K562 (cell line): ENCODE measurements around the gene ADD2. TPM values are rescaled to one million over a fixed set of nuclear protein-coding genes. Genes with fewer than 3 reads are reported as not detected.

ENCODE experiments used
- ATAC-seq: fragments of 200-7000 bp; cut with Tn5 transposase; 3 replicates; pipeline ENCODE4 v1.9.1; 2020; ENCODE audit warnings: moderate library complexity
- BruUV-seq: library from RNA; stranded (reverse); fragments of 400-500 nt; replicated peaks from 2 replicates; lab custom pipeline; 2021; lab: Mats Ljungman, UMichigan
- CTCF ChIA-PET: fragments of 300-600 bp; formaldehyde crosslinking; extraction: SDS; loops from one replicate; lab custom pipeline; 2021; ENCODE audit warnings: low intra/inter-chr PET ratio; lab: Yijun Ruan, JAX
- POLR2A ChIA-PET: fragments of 300-600, 350-650 bp; sonication (Branson Sonifier 250); formaldehyde crosslinking; extraction: SDS; loops from one replicate; lab custom pipeline; 2021; ENCODE audit warnings: antibody characterized with exemption, inconsistent platforms; lab: Yijun Ruan, JAX
- DNase-seq, 4 experiments: peaks; one replicate each; pipeline versions ENCODE4 v3.0.0 to v3.0.0-alpha.2; 2011 to 2018; ENCODE audit warnings: low spot score in 3 of 4, mixed read lengths in 3 of 4; ENCODE audit errors: extremely low read depth in 1 of 4
- FAIRE-seq: peaks from 2 replicates; lab custom pipeline; 2011; peaks lifted over from hg19 to GRCh38; lab: Jason Lieb, UNC
- H2AFZ ChIP-seq: 2 replicates; pipeline ENCODE4 v1.6.0; 2011; ENCODE audit warnings: low read depth, low read length, control low read depth, inconsistent platforms
- H3K27ac ChIP-seq: fragments of 200-600 bp; 3 replicates; pipeline ENCODE4 v1.8.0; 2011; ENCODE audit warnings: low read depth, mild to moderate bottlenecking, control low read depth, inconsistent platforms, low read length, moderate library complexity, mixed read lengths; ENCODE audit errors: extremely low read depth
- H3K27me3 ChIP-seq, 2 experiments: fragments of 300-600 bp in 1 of 2; 2 replicates in 1 of 2; 3 replicates in 1 of 2; pipeline versions ENCODE4 v1.6.0 to v1.8.0; 2011; ENCODE audit warnings: inconsistent platforms in 2 of 2, low read length in 2 of 2, mild to moderate bottlenecking in 1 of 2, mixed read lengths in 1 of 2, moderate library complexity in 1 of 2; ENCODE audit not compliant: control insufficient read depth in 2 of 2, insufficient read depth in 2 of 2
- H3K36me3 ChIP-seq: fragments of 300-600 bp; 3 replicates; pipeline ENCODE4 v1.8.0; 2011; ENCODE audit warnings: mild to moderate bottlenecking, low read length, inconsistent platforms; ENCODE audit not compliant: control insufficient read depth, insufficient read depth
- H3K4me1 ChIP-seq, 2 experiments: fragments of 200-600 bp in 1 of 2; replicated peaks in 1 of 2; 2 replicates in 1 of 2; 3 replicates in 1 of 2; pipeline versions ENCODE4 v1.5.1 to v1.8.0; 2011; ENCODE audit warnings: inconsistent platforms in 2 of 2, low read length in 2 of 2, mild to moderate bottlenecking in 1 of 2, mixed read lengths in 1 of 2, moderate library complexity in 1 of 2; ENCODE audit not compliant: control insufficient read depth in 2 of 2, insufficient read depth in 2 of 2
- H3K4me2 ChIP-seq: 2 replicates; pipeline ENCODE4 v1.6.1; 2011; ENCODE audit warnings: low read length, control low read depth, inconsistent platforms, mixed read lengths; ENCODE audit not compliant: insufficient read depth
- H3K4me3 ChIP-seq: fragments of 200-600 bp; sonication (generic), shearing (Covaris generic); 2 replicates; pipeline ENCODE4 v1.5.1; 2016; ENCODE audit warnings: control low read depth, inconsistent platforms
- H3K79me2 ChIP-seq: fragments of 200-600 bp; 3 replicates; pipeline ENCODE4 v1.8.0; 2011; ENCODE audit warnings: low read length, inconsistent platforms; ENCODE audit not compliant: control insufficient read depth, insufficient read depth
- H3K9ac ChIP-seq, 2 experiments: 2 replicates each; pipeline versions ENCODE4 v1.6.0 to v1.6.1; 2011; ENCODE audit warnings: low read depth in 2 of 2, low read length in 2 of 2, control low read depth in 1 of 2, inconsistent platforms in 1 of 2, mild to moderate bottlenecking in 1 of 2, mixed read lengths in 1 of 2; ENCODE audit not compliant: insufficient read depth in 1 of 2
- H3K9me1 ChIP-seq: one replicate; pipeline ENCODE4 v1.6.0; 2011; ENCODE audit warnings: inconsistent platforms, mild to moderate bottlenecking, low read length, moderate library complexity; ENCODE audit not compliant: control insufficient read depth, insufficient read depth
- H3K9me3 ChIP-seq: replicated peaks from 2 replicates; pipeline ENCODE4 v1.5.1; 2011; ENCODE audit warnings: low read depth, low read length, inconsistent platforms; ENCODE audit not compliant: control insufficient read depth, insufficient read depth
- H4K20me1 ChIP-seq: replicated peaks from 2 replicates; pipeline ENCODE4 v1.6.1; 2011; ENCODE audit warnings: low read length, inconsistent platforms, mixed read lengths; ENCODE audit not compliant: control insufficient read depth, insufficient read depth
- BCOR ChIP-seq: fragments of 450-650 bp; IDR thresholded peaks from 2 replicates; pipeline ENCODE4 v1.6.1; 2016
- CREB1 ChIP-seq, 2 experiments: sonication (generic) in 1 of 2; formaldehyde crosslinking in 1 of 2; IDR thresholded peaks; 2 replicates each; pipeline versions ENCODE4 v1.6.1 to v1.8.0; 2012 to 2022; ENCODE audit warnings: inconsistent platforms in 1 of 2, mild to moderate bottlenecking in 1 of 2, missing genetic modification reagents in 1 of 2, moderate library complexity in 1 of 2
- FOXA3 ChIP-seq, 2 experiments: fragments of 450-650 bp in 1 of 2; sonication (generic) in 1 of 2; formaldehyde crosslinking; IDR thresholded peaks in 1 of 2; conservative IDR thresholded peaks in 1 of 2; 2 replicates each; pipeline versions ENCODE4 v1.4.0 to v1.8.0; 2020 to 2022; ENCODE audit warnings: mild to moderate bottlenecking in 2 of 2, missing genetic modification reagents in 1 of 2
- HOXB6 ChIP-seq: fragments of 250-450 bp; sonication (Bioruptor Pico); IDR thresholded peaks from 2 replicates; pipeline ENCODE4 v1.5.1; 2022; ENCODE audit warnings: mild to moderate bottlenecking, borderline replicate concordance
- MED1 ChIP-seq: sonication (generic); formaldehyde crosslinking; IDR thresholded peaks from 2 replicates; pipeline ENCODE4 v1.8.1; 2023; ENCODE audit warnings: missing genetic modification reagents, borderline replicate concordance
- NFXL1 ChIP-seq: fragments of 450-650 bp; formaldehyde crosslinking; IDR thresholded peaks from 2 replicates; pipeline ENCODE4 v1.4.0; 2021; ENCODE audit warnings: mild to moderate bottlenecking
- ZNF79 ChIP-seq: fragments of 250-450 bp; sonication (Bioruptor Pico); IDR thresholded peaks from 2 replicates; pipeline ENCODE4 v1.4.0; 2020; ENCODE audit warnings: low read depth, mild to moderate bottlenecking, moderate library complexity
- WGBS: fragments of 100-300 bp; shearing (Covaris generic); methylation state at CpG from one replicate; pipeline ENCODE4 v1.1.6; 2016; ENCODE audit warnings: low coverage, mixed read lengths; ENCODE audit not compliant: insufficient coverage; ENCODE audit errors: missing lambda C conversion rate; 5-methylcytosine and 5-hydroxymethylcytosine counted together
- in situ Hi-C: fragments of 300-500 bp; cut with MboI; formaldehyde crosslinking; loops from 4 replicates; pipeline ENCODE4 v1.15.0; 2018; ENCODE audit warnings: inconsistent platforms, mixed read lengths
- intact Hi-C: fragments of 100-400 bp; cut with micrococcal nuclease; formaldehyde crosslinking; loops from 2 replicates; pipeline ENCODE4 v1.14.2; 2022
- polyA plus RNA-seq, 8 experiments: library from polyadenylated mRNA; depleted of rRNA in 4 of 8; stranded (reverse) in 5 of 8; unstranded in 3 of 8; fragments of >200 nt; fragmentation: Nextera tagmentation in 2 of 8; fragmentation: Illumina TruSeq in 1 of 8; extraction: Ambion mirVana in 2 of 8; extraction: Trizol in 1 of 8; gene quantifications; 2 replicates each; pipeline versions ENCODE4 v1.2.1 to v1.2.3, GENCODE V29; 2011 to 2014; ENCODE audit warnings: inconsistent platforms in 1 of 8, missing spikeins in 1 of 8
- total RNA-seq, 7 experiments: library from RNA; depleted of rRNA in 6 of 7; stranded (reverse); fragments of >200 nt in 6 of 7; fragmentation: Illumina TruSeq in 2 of 7; extraction: Trizol in 2 of 7; gene quantifications; 2 replicates each; pipeline versions ENCODE4 v1.2.1 to v1.2.3, GENCODE V29; 2011 to 2021; ENCODE audit warnings: low replicate concordance in 1 of 7
- TF ChIP-seq, protein P1 (sequence below): fragments of 250-450 bp; sonication (Bioruptor Pico); IDR thresholded peaks from 2 replicates; pipeline ENCODE4 v1.8.0; 2022; ENCODE audit warnings: inconsistent platforms
- TF ChIP-seq, protein P2 (sequence below): fragments of 450-650 bp; formaldehyde crosslinking; IDR thresholded peaks from 2 replicates; pipeline ENCODE4 v1.4.0; 2022; ENCODE audit warnings: missing genetic modification characterization
- TF ChIP-seq, protein P3 (sequence below): fragments of 250-450 bp; sonication (Bioruptor Pico); IDR thresholded peaks from 2 replicates; pipeline ENCODE4 v1.4.0; 2020; ENCODE audit warnings: mild to moderate bottlenecking, moderate library complexity
- TF ChIP-seq, protein P4 (sequence below): sonication (generic); formaldehyde crosslinking; IDR thresholded peaks from 2 replicates; pipeline ENCODE4 v1.8.0; 2022; ENCODE audit warnings: missing genetic modification reagents, mild to moderate bottlenecking, borderline replicate concordance

The ADD2 gene
- total and polyA plus RNA-seq, 9 of the 15 experiments (the other 6 are each of a cell fraction or from before 2014, with no cell fraction given) = 3.5 to 63.0 (median 36.2) TPM

GRCh38 chr2:70657246-70657645 is 110.8 kb downstream of the ADD2 start:
- Histone ChIP-seq H3K9ac (no peak overlapping the region), H3K79me2 (no peaks in the 10 kb centered on the region), H3K4me2 (no peak overlapping the region), H3K9me3 (no peaks in the 10 kb centered on the region), H3K4me1 (no peaks in the 10 kb centered on the region; a peak in 1 of 5 replicates), H3K27ac (no peak overlapping the region), H3K27me3 (no peaks in the 10 kb centered on the region; a peak in 1 of 5 replicates), H2AFZ (no peak overlapping the region), H4K20me1 (no peaks in the 10 kb centered on the region), H3K36me3 (peaks cover 7% of the 10 kb centered on the region; the same call in 1 of the 3 replicates), H3K4me3 (no peak overlapping the region), H3K9me1 (no peaks in the 10 kb centered on the region)
- TF ChIP-seq, protein P1, sequence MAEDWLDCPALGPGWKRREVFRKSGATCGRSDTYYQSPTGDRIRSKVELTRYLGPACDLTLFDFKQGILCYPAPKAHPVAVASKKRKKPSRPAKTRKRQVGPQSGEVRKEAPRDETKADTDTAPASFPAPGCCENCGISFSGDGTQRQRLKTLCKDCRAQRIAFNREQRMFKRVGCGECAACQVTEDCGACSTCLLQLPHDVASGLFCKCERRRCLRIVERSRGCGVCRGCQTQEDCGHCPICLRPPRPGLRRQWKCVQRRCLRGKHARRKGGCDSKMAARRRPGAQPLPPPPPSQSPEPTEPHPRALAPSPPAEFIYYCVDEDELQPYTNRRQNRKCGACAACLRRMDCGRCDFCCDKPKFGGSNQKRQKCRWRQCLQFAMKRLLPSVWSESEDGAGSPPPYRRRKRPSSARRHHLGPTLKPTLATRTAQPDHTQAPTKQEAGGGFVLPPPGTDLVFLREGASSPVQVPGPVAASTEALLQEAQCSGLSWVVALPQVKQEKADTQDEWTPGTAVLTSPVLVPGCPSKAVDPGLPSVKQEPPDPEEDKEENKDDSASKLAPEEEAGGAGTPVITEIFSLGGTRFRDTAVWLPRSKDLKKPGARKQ (CRISPR knock-in tag) = no peak
- no peak for TF ChIP-seq MED1 (CRISPR knock-in tag)
- TF ChIP-seq FOXA3 (CRISPR knock-in tag; conservative IDR thresholded peaks at IDR 0.05 in 1 of 2, IDR thresholded peaks at IDR 0.05 in 1 of 2) = no peak
- TF ChIP-seq, protein P2, sequence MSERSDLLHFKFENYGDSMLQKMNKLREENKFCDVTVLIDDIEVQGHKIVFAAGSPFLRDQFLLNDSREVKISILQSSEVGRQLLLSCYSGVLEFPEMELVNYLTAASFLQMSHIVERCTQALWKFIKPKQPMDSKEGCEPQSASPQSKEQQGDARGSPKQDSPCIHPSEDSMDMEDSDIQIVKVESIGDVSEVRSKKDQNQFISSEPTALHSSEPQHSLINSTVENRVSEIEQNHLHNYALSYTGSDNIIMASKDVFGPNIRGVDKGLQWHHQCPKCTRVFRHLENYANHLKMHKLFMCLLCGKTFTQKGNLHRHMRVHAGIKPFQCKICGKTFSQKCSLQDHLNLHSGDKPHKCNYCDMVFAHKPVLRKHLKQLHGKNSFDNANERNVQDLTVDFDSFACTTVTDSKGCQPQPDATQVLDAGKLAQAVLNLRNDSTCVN = no peak
- TF ChIP-seq BCOR = no peak
- TF ChIP-seq, protein P3, sequence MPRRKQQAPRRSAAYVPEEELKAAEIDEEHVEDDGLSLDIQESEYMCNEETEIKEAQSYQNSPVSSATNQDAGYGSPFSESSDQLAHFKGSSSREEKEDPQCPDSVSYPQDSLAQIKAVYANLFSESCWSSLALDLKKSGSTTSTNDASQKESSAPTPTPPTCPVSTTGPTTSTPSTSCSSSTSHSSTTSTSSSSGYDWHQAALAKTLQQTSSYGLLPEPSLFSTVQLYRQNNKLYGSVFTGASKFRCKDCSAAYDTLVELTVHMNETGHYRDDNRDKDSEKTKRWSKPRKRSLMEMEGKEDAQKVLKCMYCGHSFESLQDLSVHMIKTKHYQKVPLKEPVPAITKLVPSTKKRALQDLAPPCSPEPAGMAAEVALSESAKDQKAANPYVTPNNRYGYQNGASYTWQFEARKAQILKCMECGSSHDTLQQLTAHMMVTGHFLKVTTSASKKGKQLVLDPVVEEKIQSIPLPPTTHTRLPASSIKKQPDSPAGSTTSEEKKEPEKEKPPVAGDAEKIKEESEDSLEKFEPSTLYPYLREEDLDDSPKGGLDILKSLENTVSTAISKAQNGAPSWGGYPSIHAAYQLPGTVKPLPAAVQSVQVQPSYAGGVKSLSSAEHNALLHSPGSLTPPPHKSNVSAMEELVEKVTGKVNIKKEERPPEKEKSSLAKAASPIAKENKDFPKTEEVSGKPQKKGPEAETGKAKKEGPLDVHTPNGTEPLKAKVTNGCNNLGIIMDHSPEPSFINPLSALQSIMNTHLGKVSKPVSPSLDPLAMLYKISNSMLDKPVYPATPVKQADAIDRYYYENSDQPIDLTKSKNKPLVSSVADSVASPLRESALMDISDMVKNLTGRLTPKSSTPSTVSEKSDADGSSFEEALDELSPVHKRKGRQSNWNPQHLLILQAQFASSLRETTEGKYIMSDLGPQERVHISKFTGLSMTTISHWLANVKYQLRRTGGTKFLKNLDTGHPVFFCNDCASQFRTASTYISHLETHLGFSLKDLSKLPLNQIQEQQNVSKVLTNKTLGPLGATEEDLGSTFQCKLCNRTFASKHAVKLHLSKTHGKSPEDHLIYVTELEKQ = no peak
- TF ChIP-seq NFXL1 (CRISPR knock-in tag) = no peak
- no peak for TF ChIP-seq CREB1 (IDR thresholded peaks at IDR 0.05)
- TF ChIP-seq CREB1 (CRISPR knock-in tag; IDR thresholded peaks at IDR 0.05) = no peak
- TF ChIP-seq, protein P4, sequence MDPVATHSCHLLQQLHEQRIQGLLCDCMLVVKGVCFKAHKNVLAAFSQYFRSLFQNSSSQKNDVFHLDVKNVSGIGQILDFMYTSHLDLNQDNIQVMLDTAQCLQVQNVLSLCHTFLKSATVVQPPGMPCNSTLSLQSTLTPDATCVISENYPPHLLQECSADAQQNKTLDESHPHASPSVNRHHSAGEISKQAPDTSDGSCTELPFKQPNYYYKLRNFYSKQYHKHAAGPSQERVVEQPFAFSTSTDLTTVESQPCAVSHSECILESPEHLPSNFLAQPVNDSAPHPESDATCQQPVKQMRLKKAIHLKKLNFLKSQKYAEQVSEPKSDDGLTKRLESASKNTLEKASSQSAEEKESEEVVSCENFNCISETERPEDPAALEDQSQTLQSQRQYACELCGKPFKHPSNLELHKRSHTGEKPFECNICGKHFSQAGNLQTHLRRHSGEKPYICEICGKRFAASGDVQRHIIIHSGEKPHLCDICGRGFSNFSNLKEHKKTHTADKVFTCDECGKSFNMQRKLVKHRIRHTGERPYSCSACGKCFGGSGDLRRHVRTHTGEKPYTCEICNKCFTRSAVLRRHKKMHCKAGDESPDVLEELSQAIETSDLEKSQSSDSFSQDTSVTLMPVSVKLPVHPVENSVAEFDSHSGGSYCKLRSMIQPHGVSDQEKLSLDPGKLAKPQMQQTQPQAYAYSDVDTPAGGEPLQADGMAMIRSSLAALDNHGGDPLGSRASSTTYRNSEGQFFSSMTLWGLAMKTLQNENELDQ (CRISPR knock-in tag) = no peak
- TF ChIP-seq HOXB6 (CRISPR knock-in tag) = no peak
- no peak for TF ChIP-seq ZNF79 (CRISPR knock-in tag)
- FAIRE-seq (no peak), DNase-seq (no peak), ATAC-seq (no peak)
- CTCF ChIA-PET = no interaction called here
- POLR2A ChIA-PET = interaction anchor here (1.5 to 1.9 kb wide), 2 partner anchors 11 to 111 kb away, joined by 4 to 5 read pairs; partner anchors contain the start of gene ADD2
- in situ Hi-C loops (loop anchor here (5.0 kb wide), 1 partner anchor 125 kb away; no protein-coding TSS in a partner anchor), intact Hi-C loops (loop anchor here (2.0 kb wide), 1 partner anchor 290 kb away; no protein-coding TSS in a partner anchor)
- WGBS = 22% methylated on average over 5 of the region's 5 CpGs
- BruUV-seq = no TSS peak
